K562 (cell line): ENCODE results near the gene RHBDF2. TPM values are rescaled to one million over a fixed set of nuclear protein-coding genes. Genes with fewer than 3 reads are reported as not detected.

Experiments
- ATAC-seq: fragments of 200-7000 bp; cut with Tn5 transposase; 3 replicates; pipeline ENCODE4 v1.9.1; 2020; ENCODE audit warnings: moderate library complexity
- BruUV-seq: library from RNA; stranded (reverse); fragments of 400-500 nt; replicated peaks from 2 replicates; lab custom pipeline; 2021; lab: Mats Ljungman, UMichigan
- CTCF ChIA-PET: fragments of 300-600 bp; formaldehyde crosslinking; extraction: SDS; loops from one replicate; lab custom pipeline; 2021; ENCODE audit warnings: low intra/inter-chr PET ratio; lab: Yijun Ruan, JAX
- POLR2A ChIA-PET: fragments of 300-600, 350-650 bp; sonication (Branson Sonifier 250); formaldehyde crosslinking; extraction: SDS; loops from one replicate; lab custom pipeline; 2021; ENCODE audit warnings: antibody characterized with exemption, inconsistent platforms; lab: Yijun Ruan, JAX
- DNase-seq, 4 experiments: peaks; one replicate each; pipeline versions ENCODE4 v3.0.0 to v3.0.0-alpha.2; 2011 to 2018; ENCODE audit warnings: low spot score in 3 of 4, mixed read lengths in 3 of 4; ENCODE audit errors: extremely low read depth in 1 of 4
- FAIRE-seq: peaks from 2 replicates; lab custom pipeline; 2011; peaks lifted over from hg19 to GRCh38; lab: Jason Lieb, UNC
- H2AFZ ChIP-seq: 2 replicates; pipeline ENCODE4 v1.6.0; 2011; ENCODE audit warnings: low read depth, low read length, control low read depth, inconsistent platforms
- H3K27ac ChIP-seq: fragments of 200-600 bp; 3 replicates; pipeline ENCODE4 v1.8.0; 2011; ENCODE audit warnings: low read depth, mild to moderate bottlenecking, control low read depth, inconsistent platforms, low read length, moderate library complexity, mixed read lengths; ENCODE audit errors: extremely low read depth
- H3K27me3 ChIP-seq, 2 experiments: fragments of 300-600 bp in 1 of 2; 2 replicates in 1 of 2; 3 replicates in 1 of 2; pipeline versions ENCODE4 v1.6.0 to v1.8.0; 2011; ENCODE audit warnings: inconsistent platforms in 2 of 2, low read length in 2 of 2, mild to moderate bottlenecking in 1 of 2, mixed read lengths in 1 of 2, moderate library complexity in 1 of 2; ENCODE audit not compliant: control insufficient read depth in 2 of 2, insufficient read depth in 2 of 2
- H3K36me3 ChIP-seq: fragments of 300-600 bp; 3 replicates; pipeline ENCODE4 v1.8.0; 2011; ENCODE audit warnings: mild to moderate bottlenecking, low read length, inconsistent platforms; ENCODE audit not compliant: control insufficient read depth, insufficient read depth
- H3K4me1 ChIP-seq, 2 experiments: fragments of 200-600 bp in 1 of 2; replicated peaks in 1 of 2; 2 replicates in 1 of 2; 3 replicates in 1 of 2; pipeline versions ENCODE4 v1.5.1 to v1.8.0; 2011; ENCODE audit warnings: inconsistent platforms in 2 of 2, low read length in 2 of 2, mild to moderate bottlenecking in 1 of 2, mixed read lengths in 1 of 2, moderate library complexity in 1 of 2; ENCODE audit not compliant: control insufficient read depth in 2 of 2, insufficient read depth in 2 of 2
- H3K4me2 ChIP-seq: 2 replicates; pipeline ENCODE4 v1.6.1; 2011; ENCODE audit warnings: low read length, control low read depth, inconsistent platforms, mixed read lengths; ENCODE audit not compliant: insufficient read depth
- H3K4me3 ChIP-seq: fragments of 200-600 bp; sonication (generic), shearing (Covaris generic); 2 replicates; pipeline ENCODE4 v1.5.1; 2016; ENCODE audit warnings: control low read depth, inconsistent platforms
- H3K79me2 ChIP-seq: fragments of 200-600 bp; 3 replicates; pipeline ENCODE4 v1.8.0; 2011; ENCODE audit warnings: low read length, inconsistent platforms; ENCODE audit not compliant: control insufficient read depth, insufficient read depth
- H3K9ac ChIP-seq, 2 experiments: 2 replicates each; pipeline versions ENCODE4 v1.6.0 to v1.6.1; 2011; ENCODE audit warnings: low read depth in 2 of 2, low read length in 2 of 2, control low read depth in 1 of 2, inconsistent platforms in 1 of 2, mild to moderate bottlenecking in 1 of 2, mixed read lengths in 1 of 2; ENCODE audit not compliant: insufficient read depth in 1 of 2
- H3K9me1 ChIP-seq: one replicate; pipeline ENCODE4 v1.6.0; 2011; ENCODE audit warnings: inconsistent platforms, mild to moderate bottlenecking, low read length, moderate library complexity; ENCODE audit not compliant: control insufficient read depth, insufficient read depth
- H3K9me3 ChIP-seq: replicated peaks from 2 replicates; pipeline ENCODE4 v1.5.1; 2011; ENCODE audit warnings: low read depth, low read length, inconsistent platforms; ENCODE audit not compliant: control insufficient read depth, insufficient read depth
- H4K20me1 ChIP-seq: replicated peaks from 2 replicates; pipeline ENCODE4 v1.6.1; 2011; ENCODE audit warnings: low read length, inconsistent platforms, mixed read lengths; ENCODE audit not compliant: control insufficient read depth, insufficient read depth
- CBFA2T3 ChIP-seq: fragments of 450-650 bp; IDR thresholded peaks from 2 replicates; pipeline ENCODE4 v1.6.1; 2017
- CBX3 ChIP-seq, 2 experiments: IDR thresholded peaks; 1 replicate in 1 of 2; 2 replicates in 1 of 2; pipeline ENCODE4 v1.6.1; 2012; ENCODE audit warnings: inconsistent platforms in 2 of 2, low read length in 2 of 2, borderline replicate concordance in 1 of 2, control low read depth in 1 of 2
- DNMT1 ChIP-seq: fragments of 450-650 bp; IDR thresholded peaks from 2 replicates; pipeline ENCODE4 v1.6.1; 2016; ENCODE audit warnings: antibody characterized with exemption, mild to moderate bottlenecking
- JUNB ChIP-seq: fragments of 450-650 bp; formaldehyde crosslinking; conservative IDR thresholded peaks from 2 replicates; pipeline ENCODE4 v1.4.0; 2020; ENCODE audit warnings: mild to moderate bottlenecking
- PREB ChIP-seq: sonication (generic); formaldehyde crosslinking; IDR thresholded peaks from 2 replicates; pipeline ENCODE4 v1.8.1; 2023; ENCODE audit warnings: mild to moderate bottlenecking, missing genetic modification reagents
- PTRF ChIP-seq: fragments of 450-650 bp; IDR thresholded peaks from 2 replicates; pipeline ENCODE4 v1.6.1; 2016; ENCODE audit warnings: mild to moderate bottlenecking, missing genetic modification characterization, missing compliant biosample characterization
- STAT5B ChIP-seq: fragments of 250-450 bp; sonication (Bioruptor Pico); IDR thresholded peaks from 2 replicates; pipeline ENCODE4 v1.8.0; 2021; ENCODE audit warnings: mild to moderate bottlenecking, inconsistent platforms
- ZBED1 ChIP-seq: IDR thresholded peaks from 2 replicates; pipeline ENCODE4 v1.6.1; 2014
- ZC3H8 ChIP-seq: fragments of 450-650 bp; IDR thresholded peaks from 2 replicates; pipeline ENCODE4 v1.6.1; 2017
- ZFP36 ChIP-seq: fragments of 150-350 bp; IDR thresholded peaks from 2 replicates; pipeline ENCODE4 v1.6.1; 2018; ENCODE audit warnings: low read length, low read depth; ENCODE audit not compliant: partially characterized antibody
- ZNF316 ChIP-seq: fragments of 450-650 bp; IDR thresholded peaks from 2 replicates; pipeline ENCODE4 v1.6.1; 2016
- ZNF639 ChIP-seq, 2 experiments: fragments of 200-800 bp in 1 of 2; sonication (Bioruptor generic) in 1 of 2; sonication (generic) in 1 of 2; formaldehyde crosslinking in 1 of 2; IDR thresholded peaks in 1 of 2; conservative IDR thresholded peaks in 1 of 2; 2 replicates each; pipeline versions ENCODE4 v1.5.0 to v1.6.1; 2016 to 2020; ENCODE audit warnings: missing compliant biosample characterization in 1 of 2, missing genetic modification characterization in 1 of 2, missing genetic modification reagents in 1 of 2
- ZSCAN29 ChIP-seq: fragments of 450-650 bp; IDR thresholded peaks from 2 replicates; pipeline ENCODE4 v1.6.1; 2017
- WGBS: fragments of 100-300 bp; shearing (Covaris generic); methylation state at CpG from one replicate; pipeline ENCODE4 v1.1.6; 2016; ENCODE audit warnings: low coverage, mixed read lengths; ENCODE audit not compliant: insufficient coverage; ENCODE audit errors: missing lambda C conversion rate; 5-methylcytosine and 5-hydroxymethylcytosine counted together
- in situ Hi-C: fragments of 300-500 bp; cut with MboI; formaldehyde crosslinking; loops from 4 replicates; pipeline ENCODE4 v1.15.0; 2018; ENCODE audit warnings: inconsistent platforms, mixed read lengths
- intact Hi-C: fragments of 100-400 bp; cut with micrococcal nuclease; formaldehyde crosslinking; loops from 2 replicates; pipeline ENCODE4 v1.14.2; 2022
- polyA plus RNA-seq, 8 experiments: library from polyadenylated mRNA; depleted of rRNA in 4 of 8; stranded (reverse) in 5 of 8; unstranded in 3 of 8; fragments of >200 nt; fragmentation: Nextera tagmentation in 2 of 8; fragmentation: Illumina TruSeq in 1 of 8; extraction: Ambion mirVana in 2 of 8; extraction: Trizol in 1 of 8; gene quantifications; 2 replicates each; pipeline versions ENCODE4 v1.2.1 to v1.2.3, GENCODE V29; 2011 to 2014; ENCODE audit warnings: inconsistent platforms in 1 of 8, missing spikeins in 1 of 8
- total RNA-seq, 7 experiments: library from RNA; depleted of rRNA in 6 of 7; stranded (reverse); fragments of >200 nt in 6 of 7; fragmentation: Illumina TruSeq in 2 of 7; extraction: Trizol in 2 of 7; gene quantifications; 2 replicates each; pipeline versions ENCODE4 v1.2.1 to v1.2.3, GENCODE V29; 2011 to 2021; ENCODE audit warnings: low replicate concordance in 1 of 7

The RHBDF2 gene
- total and polyA plus RNA-seq, 9 of the 15 experiments (the other 6 are each of a cell fraction or from before 2014, with no cell fraction given): 0.04 to 2.8 (median 1.1) TPM

DNA sequence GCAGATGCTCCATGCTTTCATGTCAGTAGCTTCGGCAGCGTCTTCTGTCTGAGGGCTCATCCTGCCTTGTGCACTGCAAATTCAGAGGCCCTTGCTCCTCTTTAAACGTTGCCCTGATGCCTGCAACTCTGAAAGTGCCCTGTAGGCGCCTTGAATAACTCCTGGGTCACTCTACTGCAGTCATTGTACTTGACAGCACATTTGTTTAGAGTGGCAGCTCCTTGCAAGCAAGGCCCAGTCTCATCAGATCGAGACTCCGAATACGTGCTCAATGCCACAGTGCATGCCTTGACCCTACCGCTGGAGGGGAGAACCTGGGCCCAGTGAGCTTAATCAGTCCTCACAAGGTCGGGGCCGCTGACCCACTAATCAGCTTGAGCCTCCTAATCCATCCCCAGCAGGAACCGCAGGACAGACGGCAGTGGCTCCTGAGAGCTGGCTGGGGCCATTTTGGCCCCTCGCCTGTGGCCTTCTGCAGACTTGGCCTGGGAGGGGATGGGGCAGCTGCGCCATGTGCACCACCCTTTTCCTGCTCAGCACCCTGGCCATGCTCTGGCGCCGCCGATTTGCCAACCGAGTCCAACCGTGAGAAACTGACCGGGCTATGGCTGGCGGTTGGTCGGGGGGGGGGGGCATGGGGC, 38.5 kb upstream of the RHBDF2 start, which contains the start of gene PRCD:
Gene PRCD (plus strand): TSS at position 414 of the 641 bp plus-strand sequence. CDS start 98 bp downstream, at position 512.
- 55% methylated on average over 13 of the region's 22 CpGs for WGBS
- in situ Hi-C loops: no loop called here
- Histone ChIP-seq H3K9me1 (no peaks in the 10 kb centered on the region), H3K79me2 (no peaks in the 10 kb centered on the region), H3K9ac (peak within 1 kb of the TSS; percentile 55 to 89), H2AFZ (peak within 1 kb of the TSS; percentile 91), H3K36me3 (no peaks in the 10 kb centered on the region), H3K27ac (peak within 1 kb of the TSS; percentile 50), H3K4me2 (peak within 1 kb of the TSS; percentile 74), H3K27me3 (no peaks in the 10 kb centered on the region), H3K9me3 (no peaks in the 10 kb centered on the region), H3K4me1 (peaks cover 11 to 61% of the 10 kb centered on the region in 2 experiments; a peak in 4 of 5 replicates), H4K20me1 (no peaks in the 10 kb centered on the region), H3K4me3 (0 out of 2 replicates have a peak within 1 kb of the TSS, but pooled peaks have one; percentile 7)
- peak; percentile 56 for FAIRE-seq
- no peak for TF ChIP-seq STAT5B (CRISPR knock-in tag)
- no peak for TF ChIP-seq PTRF (tag)
- TF ChIP-seq CBFA2T3: peak; percentile 33; the same call in 1 of the 2 replicates
- no peak for TF ChIP-seq ZC3H8
- TF ChIP-seq CBX3 (IDR thresholded peaks at IDR 0.05; ENCODE audit: borderline replicate concordance in 1 of 2, low read length in 2 of 2): 0 out of 3 replicates have a peak, but pooled peaks of 1 of the 2 experiments have one; percentile 37
- TF ChIP-seq ZSCAN29: no peak
- TF ChIP-seq DNMT1: no peak
- TF ChIP-seq ZBED1: no peak
- TF ChIP-seq ZFP36: no peak
- no peak for TF ChIP-seq JUNB (CRISPR knock-in tag)
- TF ChIP-seq ZNF639 (CRISPR knock-in tag; conservative IDR thresholded peaks at IDR 0.05 in 1 of 2, IDR thresholded peaks at IDR 0.05 in 1 of 2): no peak
- TF ChIP-seq ZNF316: peak; percentile 58; the same call in 1 of the 2 replicates
- no peak for TF ChIP-seq PREB (CRISPR knock-in tag)
- no peak for ATAC-seq
- ChIA-PET CTCF (interaction anchor here (0.6 to 1.0 kb wide), 2 partner anchors 142 to 150 kb away, joined by 3 read pairs; no protein-coding TSS in a partner anchor), POLR2A (interaction anchor here (1.9 to 3.0 kb wide), 2 partner anchors 12 to 18 kb away, joined by 8 to 26 read pairs; no protein-coding TSS in a partner anchor)
- no TSS peak for BruUV-seq
- no peak for DNase-seq
- intact Hi-C loops: no loop called here
